ENCODE results near the gene ANXA2R.

- TF ChIP-seq, protein P1, sequence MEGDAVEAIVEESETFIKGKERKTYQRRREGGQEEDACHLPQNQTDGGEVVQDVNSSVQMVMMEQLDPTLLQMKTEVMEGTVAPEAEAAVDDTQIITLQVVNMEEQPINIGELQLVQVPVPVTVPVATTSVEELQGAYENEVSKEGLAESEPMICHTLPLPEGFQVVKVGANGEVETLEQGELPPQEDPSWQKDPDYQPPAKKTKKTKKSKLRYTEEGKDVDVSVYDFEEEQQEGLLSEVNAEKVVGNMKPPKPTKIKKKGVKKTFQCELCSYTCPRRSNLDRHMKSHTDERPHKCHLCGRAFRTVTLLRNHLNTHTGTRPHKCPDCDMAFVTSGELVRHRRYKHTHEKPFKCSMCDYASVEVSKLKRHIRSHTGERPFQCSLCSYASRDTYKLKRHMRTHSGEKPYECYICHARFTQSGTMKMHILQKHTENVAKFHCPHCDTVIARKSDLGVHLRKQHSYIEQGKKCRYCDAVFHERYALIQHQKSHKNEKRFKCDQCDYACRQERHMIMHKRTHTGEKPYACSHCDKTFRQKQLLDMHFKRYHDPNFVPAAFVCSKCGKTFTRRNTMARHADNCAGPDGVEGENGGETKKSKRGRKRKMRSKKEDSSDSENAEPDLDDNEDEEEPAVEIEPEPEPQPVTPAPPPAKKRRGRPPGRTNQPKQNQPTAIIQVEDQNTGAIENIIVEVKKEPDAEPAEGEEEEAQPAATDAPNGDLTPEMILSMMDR (tag by site-specific recombination; IDR thresholded peaks at IDR 0.05), result peak; percentile 56
- TF ChIP-seq ZNF335 (tag by site-specific recombination; conservative IDR thresholded peaks at IDR 0.05) (peak; percentile 6; the same call in 1 of the 2 replicates), ZNF624 (tag by site-specific recombination; IDR thresholded peaks at IDR 0.05) (no peak), ZNF514 (tag by site-specific recombination; IDR thresholded peaks at IDR 0.05) (no peak), ZNF830 (tag by site-specific recombination; IDR thresholded peaks at IDR 0.05; ENCODE audit: low read depth) (no peak), ZNF513 (tag by site-specific recombination; IDR thresholded peaks at IDR 0.05) (no peak)
- TF ChIP-seq, protein P2, sequence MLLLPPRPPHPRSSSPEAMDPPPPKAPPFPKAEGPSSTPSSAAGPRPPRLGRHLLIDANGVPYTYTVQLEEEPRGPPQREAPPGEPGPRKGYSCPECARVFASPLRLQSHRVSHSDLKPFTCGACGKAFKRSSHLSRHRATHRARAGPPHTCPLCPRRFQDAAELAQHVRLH (tag by site-specific recombination; IDR thresholded peaks at IDR 0.05), result peak; percentile 80
Measured at GRCh38 chr5:43042626-43043399, 2.7 kb upstream of the ANXA2R start.

Measured in HEK293 (cell line).